NCI-H128 (cell line): Measurements from ENCODE around the gene THSD7B.
"Not testable (repeated sequence)": the region's sequence is repeated elsewhere in the genome, so short reads cannot be mapped to it uniquely, and the experiment has no call there.

Experiments
- DNase-seq: peaks from one replicate; lab custom pipeline; 2025; ENCODE audit not compliant: unreplicated experiment; lab: John Stamatoyannopoulos, UW

Gene THSD7B

DNA sequence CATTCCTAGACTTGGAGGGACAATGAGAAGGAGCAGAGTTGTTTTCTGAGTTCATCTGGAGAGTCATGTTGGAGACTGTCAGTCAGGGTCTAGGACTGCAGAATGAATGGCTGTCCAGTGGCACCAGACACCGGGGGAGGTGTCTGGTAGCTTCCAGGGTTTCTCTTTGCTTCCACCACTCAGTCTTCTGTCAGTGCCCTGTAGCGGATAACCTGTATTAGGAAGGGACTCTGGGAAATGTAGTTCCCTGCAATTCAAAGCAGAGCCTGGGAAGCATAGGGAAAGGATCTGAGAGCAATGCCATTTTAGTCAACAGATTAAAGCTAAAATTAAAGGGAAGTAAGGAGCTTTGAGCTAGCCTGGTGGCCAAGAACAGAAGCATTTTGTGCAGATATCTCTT lies 257.9 kb downstream of the THSD7B start:
- DNase-seq = no peak

DNA sequence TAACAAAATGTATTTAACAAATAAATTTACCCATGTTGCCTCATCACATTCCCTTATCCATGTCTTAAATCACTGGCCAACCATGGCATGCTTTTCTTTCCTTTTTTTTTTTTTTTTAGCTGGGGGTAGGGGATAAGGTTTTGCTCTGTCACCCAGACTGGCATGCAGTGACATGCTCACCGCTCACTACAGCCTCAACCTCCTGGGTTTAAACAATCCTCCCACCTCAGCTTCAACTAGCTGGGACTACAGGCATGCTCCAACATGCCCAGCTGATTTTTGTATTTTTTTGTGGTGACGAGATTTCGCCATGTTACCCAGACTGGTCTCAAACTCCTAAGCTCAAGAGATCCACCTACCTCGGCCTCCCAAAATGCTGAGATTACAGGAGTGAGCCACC lies 266.4 kb downstream of the THSD7B start:
- no peak for DNase-seq

DNA sequence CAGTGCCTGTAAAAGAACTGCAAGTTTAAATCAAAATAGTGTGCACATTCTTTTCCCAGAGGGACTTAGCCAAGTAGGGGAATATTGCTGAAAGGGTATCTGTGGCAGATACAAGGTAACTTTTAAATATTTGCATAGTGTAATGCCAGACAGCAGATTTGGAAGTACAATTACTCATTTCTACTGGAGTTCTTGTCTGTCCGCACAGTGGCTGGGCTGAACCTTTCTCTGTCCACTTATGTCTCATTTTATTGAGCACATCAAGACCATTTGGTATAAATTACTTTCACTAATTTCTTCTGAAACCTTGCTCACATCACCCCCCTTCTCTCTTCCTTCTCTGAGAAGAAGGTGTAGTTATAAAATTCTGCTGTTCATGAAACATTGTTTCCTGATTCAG lies 271.3 kb downstream of the THSD7B start:
- DNase-seq = no peak

DNA sequence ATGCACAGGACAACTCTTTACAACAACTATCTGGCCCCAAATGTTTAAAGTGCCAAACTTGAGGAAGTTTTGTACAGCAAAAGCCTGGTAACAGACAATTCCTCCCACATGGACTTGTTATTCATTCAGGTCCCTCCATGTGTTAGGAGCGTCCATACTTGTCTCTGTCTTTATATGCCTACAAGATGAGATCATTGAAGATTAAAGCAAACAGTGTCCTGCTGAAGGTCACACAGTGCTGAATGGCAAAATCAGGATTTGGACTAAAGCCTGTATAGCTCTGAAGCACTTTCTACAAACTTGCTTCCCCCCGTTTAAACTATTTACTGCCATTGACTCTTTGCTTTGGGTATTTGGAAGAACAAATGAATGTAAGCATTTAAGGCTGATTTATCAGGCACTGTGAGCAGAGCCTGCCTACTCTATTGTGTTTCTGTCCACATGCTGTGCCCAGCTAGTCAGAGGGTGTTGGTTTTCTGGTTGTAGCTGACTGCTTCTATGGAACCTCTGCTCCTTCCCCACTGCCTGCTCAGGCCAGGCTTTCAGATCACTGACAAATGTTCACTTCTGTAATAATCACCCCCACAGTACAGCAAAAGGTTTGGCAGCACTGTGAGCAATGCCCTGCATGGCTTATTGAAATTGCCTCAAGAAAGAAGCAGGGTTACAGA lies 274.3 kb downstream of the THSD7B start:
- DNase-seq = no peak

DNA sequence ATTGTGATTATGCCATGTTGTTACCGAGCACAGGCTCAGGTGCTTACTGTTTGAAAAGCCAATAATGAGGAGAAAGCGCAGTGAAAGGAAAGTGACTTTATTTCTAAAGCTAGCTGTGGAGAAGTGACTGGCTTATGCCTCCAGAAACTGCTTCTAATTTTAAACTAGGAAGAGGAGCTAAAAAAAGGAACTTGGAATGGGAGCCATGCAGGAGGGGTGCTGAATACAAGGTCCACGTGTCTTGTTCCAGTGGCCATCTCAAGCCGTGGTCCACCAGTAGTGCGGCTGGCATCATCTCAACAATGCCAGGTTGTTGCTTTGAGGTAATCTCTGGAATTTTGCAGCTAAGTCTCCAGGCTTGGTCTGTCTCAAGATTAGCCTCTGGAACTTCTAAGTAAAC lies 282.0 kb downstream of the THSD7B start:
- DNase-seq = no peak

DNA sequence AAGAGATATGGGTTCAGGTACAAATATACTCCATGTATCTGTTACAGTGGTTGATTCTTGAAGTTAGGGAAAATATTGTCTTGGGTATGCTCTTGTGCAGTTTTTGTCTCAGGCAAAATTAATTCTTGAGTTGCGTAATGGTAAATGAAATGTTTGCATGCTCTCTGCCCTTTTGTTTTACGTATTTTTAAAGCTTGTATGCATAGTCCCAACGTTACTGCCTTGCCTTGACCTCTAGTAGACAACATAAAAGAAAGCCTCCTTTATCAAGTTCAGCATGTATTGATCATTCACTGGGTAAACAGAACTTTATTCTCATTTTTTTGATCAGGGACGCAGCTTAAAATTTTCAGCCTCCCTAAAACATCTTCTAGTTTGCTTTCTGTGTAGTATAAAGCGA lies 283.1 kb downstream of the THSD7B start:
- no peak for DNase-seq

DNA sequence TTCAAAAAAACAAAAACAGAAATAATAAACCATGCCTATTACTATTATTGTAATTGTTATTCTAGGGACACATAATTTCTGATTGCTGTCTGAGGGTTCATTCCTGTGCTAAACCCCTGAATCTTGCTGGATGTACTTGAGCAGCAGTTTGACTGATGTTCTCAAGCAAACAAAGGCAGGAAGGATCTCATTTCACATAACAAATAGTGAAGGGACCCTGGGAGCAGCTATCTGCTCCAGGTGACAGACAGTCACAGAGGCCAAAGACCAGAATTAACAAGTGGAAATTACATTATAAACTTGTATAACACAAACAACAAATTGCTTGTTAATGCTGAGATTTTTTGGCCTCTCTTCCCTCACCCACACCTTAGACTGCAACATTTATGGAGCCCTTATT lies 284.2 kb downstream of the THSD7B start:
- DNase-seq = no peak

DNA sequence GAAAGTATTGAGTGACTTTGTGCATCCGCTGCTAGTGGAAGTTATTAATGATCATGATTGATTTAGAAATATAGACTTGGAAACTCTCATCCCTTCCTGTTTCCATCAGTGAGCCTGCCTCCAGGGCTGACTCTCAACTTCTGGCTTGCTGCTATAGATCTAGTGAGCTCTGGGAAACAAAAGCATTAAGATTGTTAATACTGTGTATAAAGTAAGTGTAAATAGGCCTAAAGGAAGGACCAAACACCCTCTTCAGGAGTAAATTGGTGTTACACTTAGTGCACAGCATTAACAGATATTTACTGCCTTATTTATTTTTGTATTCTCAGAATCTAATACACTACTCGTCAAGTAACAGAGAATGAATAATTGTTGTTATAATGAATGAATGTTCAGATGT lies 285.6 kb downstream of the THSD7B start:
- DNase-seq = no peak

DNA sequence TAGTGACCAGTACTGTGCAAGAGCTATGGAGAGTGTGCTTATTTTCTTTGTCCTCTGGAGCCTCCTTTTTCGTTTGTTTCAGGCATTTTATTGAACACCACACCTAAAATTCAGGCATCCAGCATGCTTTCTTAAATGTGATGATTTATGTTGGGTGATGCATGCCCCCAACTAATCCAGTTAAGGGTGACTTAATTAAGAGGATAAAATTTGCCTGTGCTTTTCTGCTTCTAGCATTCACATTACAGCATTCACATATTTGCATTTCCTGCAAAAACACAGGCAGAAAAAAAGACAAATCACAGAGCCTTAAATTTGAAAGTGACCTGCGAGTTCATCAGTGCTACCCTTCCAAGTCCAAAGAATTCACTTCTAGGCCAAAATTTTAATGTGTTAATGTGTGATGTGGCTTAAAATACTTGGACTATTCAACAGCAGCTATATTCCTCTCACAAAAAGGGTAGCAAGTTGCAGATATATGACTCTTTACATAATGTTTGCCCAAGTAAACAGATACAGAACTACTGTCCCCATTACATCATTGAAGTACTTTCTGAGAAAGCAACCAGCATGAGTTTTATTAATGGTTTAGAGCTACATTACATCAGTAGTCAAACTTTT lies 286.5 kb downstream of the THSD7B start:
- no peak for DNase-seq

DNA sequence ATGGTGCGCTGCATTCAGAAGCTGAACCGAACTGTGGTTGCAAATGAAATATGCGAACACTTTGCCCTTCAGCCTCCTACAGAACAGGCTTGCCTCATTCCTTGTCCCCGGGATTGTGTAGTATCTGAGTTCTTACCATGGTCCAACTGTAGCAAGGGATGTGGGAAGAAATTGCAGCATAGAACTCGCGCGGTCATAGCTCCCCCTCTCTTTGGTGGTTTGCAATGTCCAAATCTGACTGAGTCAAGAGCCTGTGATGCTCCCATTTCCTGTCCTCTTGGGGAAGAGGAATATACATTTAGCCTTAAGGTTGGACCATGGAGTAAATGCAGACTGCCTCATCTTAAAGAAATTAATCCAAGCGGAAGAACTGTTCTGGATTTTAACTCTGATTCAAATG lies 291.4 kb downstream of the THSD7B start:
- DNase-seq = no peak

DNA sequence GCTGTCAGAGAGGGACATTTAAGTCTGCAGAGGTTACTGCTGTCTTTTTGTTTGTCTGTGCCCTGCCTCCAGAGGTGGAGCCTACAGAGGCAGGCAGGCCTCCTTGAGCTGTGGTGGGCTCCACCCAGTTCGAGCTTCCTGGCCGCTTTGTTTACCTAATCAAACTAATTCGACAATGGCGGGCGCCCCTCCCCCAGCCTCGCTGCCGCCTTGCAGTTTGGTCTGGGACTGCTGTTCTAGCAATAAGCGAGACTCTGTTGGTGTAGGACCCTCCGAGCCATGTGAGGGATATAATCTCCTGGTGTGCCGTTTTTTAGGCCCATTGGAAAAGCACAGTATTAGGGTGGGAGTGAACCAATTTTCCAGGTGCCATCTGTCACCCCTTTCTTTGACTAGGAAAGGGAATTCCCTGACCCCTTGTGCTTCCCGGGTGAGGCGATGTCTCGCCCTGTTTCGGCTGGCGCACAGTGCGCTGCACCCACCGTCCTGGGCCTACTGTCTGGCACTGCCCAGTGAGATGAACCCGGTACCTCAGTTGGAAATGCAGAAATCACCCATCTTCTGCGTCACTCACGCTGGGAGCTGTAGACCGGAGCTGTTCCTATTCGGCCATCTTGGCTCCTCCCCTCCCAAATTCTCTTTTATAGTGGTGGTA lies 310.9 kb downstream of the THSD7B start:
- DNase-seq = not testable (repeated sequence)

DNA sequence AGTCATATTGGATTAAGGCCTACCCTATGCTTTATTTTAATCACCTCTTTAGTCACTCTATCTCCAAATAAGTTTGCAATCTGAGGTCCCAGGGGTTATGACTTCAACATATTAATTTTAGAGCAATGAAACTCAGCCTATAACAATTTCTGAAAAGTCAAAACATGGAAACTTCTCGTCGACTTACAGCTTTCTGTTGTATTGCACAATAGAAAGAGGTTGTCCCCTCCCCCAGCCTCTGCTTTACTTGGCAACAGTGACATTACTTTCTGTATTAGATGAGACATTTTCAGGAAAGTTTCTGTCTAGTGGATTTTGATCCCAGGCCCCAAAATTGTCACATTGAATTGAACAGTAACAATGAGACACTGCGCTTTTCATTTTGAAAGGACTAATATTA lies 326.4 kb downstream of the THSD7B start:
- DNase-seq = no peak

DNA sequence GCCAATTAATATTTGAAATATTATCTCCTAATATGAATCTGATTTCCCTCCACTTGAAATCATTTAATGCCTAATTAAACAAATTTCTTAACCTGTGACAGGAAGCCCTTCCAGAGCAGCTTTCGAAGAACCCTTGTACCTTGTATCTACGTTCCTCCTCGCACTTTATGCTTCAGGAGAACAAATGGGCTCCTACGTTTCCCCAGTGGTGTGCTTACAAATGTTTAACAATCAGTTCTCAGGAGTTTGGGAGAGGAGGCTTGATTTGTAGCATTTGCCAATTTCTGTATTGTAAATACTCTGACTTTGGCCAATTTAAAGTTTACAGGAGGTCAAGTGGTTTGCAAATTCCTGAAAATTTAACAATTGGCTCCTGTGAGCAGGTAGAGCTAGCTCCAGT lies 327.8 kb downstream of the THSD7B start:
- no peak for DNase-seq

DNA sequence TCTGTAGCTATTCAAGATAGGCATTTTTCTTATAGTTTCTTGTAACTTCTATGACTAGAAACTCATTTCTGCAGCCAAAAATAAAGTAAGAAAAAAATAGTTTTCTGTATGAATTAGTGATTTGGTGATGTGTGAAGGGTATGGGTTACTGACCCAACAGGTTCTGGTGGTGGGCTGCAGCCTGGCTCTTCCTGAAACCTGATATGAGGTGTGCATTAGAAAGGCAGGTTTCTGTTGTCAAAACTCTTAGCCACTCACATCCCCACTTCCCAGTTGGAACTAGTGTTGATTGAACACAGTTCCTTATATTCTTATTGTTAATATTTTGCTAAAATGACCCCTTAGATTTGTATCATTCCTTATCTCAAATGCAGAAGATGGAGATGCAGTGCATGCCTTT lies 330.8 kb downstream of the THSD7B start:
- DNase-seq = no peak

DNA sequence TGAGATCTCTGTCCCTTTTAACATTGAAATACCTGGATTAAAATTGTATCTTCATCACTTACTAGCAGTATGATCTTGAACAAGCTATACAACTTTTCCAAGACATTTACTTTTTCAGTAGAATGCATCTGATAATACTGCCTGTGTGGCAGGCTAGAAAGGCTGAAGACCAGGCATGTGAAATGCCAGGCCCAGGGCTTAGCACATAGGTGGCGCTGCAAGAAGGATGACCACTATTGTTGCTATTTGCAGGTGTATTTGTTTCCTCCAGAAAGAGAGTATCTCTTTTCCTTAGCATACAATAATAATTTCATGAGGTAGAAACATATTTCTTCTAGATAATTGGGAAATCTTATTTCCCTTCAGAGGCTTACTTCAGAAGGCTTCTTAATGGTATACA lies 331.3 kb downstream of the THSD7B start:
- DNase-seq = no peak

DNA sequence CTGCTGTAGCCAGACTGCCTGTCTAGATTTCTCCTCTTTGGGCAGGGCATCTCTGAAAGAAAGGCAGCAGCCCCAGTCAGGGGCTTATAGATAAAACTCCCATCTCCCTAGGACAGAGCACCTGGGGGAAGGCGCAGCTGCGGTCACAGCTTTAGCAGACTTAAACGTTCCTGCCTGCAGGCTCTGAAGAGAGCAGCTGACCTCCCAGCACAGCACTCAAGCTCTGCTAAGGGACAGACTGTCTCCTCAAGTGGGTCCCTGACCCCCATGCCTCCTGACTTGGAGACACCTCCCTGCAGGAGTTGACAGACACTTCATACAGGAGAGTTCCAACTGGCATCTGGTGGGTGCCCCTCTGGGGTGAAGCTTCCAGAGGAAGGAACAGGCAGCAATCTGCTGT lies 336.5 kb downstream of the THSD7B start:
- DNase-seq = not testable (repeated sequence)

DNA sequence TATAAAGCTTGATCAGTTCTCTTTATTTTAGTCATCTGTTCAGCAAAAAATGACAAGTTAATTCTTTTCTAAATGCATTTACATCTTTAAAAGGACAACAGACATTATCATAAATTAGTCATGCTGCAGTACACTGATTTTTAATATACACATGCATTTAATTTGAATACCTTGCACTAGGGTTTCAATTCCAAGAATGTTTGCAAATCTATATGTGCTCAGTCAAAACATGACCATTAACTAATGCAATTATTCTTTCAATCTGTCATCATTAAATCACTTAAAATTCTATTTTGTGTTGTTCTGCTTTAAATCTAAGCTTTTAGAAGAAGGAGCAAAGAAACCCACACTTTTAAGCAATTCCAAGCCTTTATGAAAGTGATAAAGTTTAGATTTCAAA lies 342.6 kb downstream of the THSD7B start:
- DNase-seq = no peak

DNA sequence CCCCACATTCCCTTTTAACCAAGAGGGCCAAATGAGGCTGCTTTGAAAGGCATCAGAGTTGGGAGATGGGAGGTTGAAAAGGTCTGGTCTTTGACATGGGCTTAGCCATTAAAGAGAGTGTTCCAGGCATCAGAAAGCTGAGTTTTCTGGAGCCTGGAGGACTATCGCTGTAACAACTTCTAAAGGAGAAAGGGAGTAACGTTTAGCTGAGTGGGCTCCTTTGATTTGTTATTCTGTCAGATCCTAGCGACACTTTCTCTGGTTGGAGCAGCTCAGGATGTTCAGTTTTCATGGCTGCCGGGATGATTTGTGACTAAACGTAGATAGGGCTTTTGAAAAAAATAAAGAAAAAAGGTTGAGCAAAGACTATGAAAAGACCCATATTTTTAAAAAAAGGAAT lies 346.6 kb downstream of the THSD7B start:
- no peak for DNase-seq

DNA sequence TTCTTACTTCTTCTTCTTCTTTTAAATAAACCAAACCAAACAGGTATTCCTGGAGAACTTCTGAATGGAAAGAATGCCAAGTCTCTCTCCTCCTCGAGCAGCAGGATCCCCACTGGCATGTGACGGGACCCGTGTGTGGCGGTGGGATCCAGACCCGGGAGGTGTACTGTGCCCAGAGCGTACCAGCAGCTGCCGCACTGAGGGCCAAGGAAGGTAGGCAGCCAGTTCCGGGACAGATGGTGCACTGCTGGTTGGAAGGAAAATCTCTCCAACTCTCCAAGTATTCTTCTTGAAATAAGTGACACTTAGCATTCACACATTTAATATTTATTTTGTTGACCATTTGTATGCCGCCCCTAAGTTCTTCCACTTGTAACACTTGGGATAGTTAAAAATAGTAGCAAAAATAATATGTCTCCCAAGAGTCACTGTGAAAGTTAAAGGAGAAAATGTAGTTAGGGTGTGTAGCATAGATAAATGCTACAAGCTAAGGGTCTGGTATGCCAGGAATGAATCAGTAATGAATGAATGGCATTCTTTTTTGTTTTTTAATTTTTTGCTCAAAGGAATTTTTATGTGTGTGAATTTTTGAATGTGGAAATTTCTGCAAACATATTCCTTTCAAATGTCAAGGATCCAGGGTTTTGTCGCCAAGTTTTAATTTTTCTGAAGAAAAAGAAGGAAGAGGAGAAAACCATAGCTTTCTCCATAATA lies 349.9 kb downstream of the THSD7B start:
- DNase-seq = no peak

DNA sequence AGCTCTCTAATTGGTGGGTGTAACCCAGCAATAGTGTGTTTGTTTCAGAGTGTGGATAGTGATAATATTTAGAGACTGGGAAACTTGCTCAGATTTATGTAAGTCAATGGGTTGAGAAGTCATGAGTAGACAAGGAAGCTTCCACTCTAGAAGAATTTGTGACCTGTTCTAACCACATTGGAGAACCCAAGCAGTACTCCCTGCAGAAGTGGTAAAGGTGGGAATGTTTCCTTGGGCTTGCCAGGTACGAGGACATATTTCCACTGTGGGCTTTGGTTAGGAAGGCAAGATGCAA lies 350.4 kb downstream of the THSD7B start:
- DNase-seq = no peak

DNA sequence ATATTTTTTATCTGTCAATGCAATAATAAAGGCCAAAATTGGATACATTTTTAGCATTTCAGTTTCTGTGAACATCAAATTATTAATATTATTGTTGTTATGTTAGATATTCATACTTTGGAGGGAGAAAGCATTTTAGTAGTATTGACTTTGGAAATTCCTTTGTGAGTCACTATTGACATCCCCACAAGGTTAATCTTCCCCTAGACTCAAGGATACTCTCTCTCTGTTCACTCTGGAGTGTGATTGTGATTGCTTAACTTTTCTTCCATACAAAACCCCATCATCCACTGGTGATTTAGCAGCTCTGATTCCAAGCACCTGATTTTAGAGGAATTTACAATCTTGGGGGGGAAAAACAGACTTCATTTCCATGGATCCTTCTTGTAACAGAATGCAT lies 352.0 kb downstream of the THSD7B start:
- no peak for DNase-seq

DNA sequence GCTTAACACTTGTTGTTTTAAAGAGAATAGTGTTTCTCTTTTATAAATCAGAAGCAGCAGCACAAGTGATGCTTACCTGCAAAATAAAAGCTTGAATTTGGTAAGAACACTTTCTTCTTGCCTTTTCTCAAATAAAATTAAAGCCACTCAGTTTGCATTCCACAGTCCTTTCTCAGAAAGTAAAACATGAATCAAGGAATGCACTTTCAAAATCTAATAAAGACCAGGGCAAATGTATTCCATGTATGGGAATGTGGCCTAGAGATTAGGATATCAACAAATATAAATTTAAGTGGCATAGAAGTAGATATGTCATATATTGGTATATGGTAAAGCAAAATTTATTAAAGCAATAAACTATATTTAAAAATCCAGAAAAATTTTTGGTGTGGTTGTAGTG lies 352.8 kb downstream of the THSD7B start:
- no peak for DNase-seq
